ENCODE data around the gene PERP. TPM values are rescaled to one million over a fixed set of nuclear protein-coding genes. Genes with fewer than 3 reads are reported as not detected.

PERP gene
- total RNA-seq, 1 donor from 2014 or later: 5.8 TPM

DNA sequence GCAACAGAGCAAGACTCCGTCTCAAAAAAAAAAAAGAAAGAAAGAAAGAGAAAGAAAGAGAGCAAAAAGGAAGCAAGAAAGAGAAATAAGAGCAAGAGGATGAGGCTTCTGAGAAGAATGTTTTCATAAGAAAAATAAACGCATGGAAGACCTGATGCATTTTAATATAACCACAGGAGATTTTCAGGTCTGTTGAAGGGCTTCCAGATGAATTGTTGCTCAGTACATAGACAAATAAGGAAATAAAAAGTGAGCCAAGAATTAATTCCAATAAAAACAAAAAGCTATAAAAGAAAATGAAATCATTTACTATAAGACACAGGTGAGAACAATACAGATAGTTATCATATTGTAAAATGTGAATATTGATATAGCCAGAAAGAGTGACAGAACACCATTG lies 43.5 kb downstream of the PERP start:
- intact Hi-C loops (cut with micrococcal nuclease): no loop called here

DNA sequence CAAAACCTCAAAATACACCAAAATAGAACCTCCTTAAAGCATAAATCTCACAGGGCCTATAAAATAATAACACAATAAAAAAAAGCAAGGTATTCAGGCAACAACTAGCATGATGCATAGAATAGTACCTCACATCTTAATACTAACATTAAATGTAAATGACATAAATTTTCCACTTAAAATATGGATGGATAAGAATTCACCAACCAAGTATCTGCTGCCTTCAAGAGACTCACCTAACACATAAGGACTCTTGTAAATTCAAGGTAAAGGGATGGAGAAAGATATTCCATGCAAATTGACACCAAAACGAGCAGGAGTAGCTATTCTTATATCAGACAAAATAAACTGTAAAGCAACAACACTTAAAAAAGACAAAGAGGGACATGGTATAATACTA lies 52.2 kb downstream of the PERP start:
- intact Hi-C loops (cut with micrococcal nuclease): no loop called here

DNA sequence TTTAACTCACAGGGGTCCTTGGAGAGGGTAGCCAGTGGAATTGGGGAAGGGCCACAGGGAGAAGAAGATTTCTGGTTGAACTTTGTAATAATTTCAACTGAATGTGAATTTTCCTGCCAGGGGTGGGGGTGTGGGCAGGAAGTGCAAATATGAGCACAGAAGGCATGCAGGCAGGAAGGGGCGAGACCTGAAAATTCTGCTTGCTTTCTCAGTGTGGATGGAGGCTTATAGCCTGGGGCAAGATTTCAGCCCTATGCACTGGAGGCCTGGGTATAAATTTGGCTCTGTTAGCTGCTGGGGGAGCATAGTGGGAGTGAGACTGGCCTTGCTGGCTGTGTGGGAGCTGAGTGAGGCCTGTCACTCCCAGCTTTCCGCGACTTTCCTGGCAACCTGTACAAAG lies 54.4 kb downstream of the PERP start:
- intact Hi-C loops (cut with micrococcal nuclease): no loop called here

DNA sequence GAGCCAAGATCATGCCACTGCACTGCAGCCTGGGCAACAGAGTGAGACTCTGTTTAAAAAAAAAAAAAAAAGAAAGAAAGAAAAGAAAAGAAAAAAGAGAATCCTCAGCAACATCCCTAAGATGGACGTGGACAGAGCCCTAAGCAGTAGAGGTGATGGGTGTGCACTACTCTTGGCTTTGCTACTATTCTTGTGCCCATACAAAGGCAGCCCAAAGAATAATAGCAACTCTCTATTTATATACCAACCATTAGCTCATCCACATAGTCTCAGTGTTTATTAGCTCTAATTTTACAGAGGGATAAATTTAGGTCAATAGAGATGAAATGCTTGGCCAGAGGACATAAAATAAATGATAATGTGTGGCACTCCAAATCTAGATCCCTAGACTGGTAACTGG lies 62.2 kb downstream of the PERP start:
- intact Hi-C loops (cut with micrococcal nuclease): no loop called here

DNA sequence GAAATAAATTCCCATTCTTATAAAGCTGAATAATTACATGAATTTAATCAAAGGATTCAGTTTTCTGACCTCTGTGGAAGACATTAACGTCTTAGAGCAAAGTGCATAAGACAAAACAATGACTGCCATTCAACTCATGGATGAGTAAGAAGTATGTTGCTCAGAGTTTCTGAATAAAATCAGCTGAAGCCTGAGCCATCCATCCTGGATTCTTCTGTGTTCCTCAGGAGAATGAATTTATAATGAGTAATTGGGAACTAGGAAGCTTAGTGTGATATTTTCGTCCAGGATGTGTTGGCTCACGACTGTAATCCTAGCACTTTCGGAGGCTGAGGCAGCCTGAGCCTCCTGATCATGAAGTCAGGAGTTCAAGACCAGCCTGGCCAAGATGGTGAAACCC lies 62.8 kb downstream of the PERP start:
- intact Hi-C loops (cut with micrococcal nuclease): no loop called here

Other genes with a start within 250 kb of the PERP start
- 52.6 and 53.9 TPM in 2 replicates for gene TNFAIP3, start 240.2 kb downstream of the PERP start, total RNA-seq
- 0.09 and 0.11 TPM in 2 replicates for gene ARFGEF3, start 54.5 kb upstream of the PERP start, total RNA-seq
- gene PBOV1, start 111.1 kb upstream of the PERP start, total RNA-seq: not detected in 2 replicates

All from T-helper 2 cell treated with Interferon-gamma antibody and Interleukin-4, amounts not matched to agents 100 ng/mL and 5 ng/mL, for 36 hours (primary cell).